VCaP (cell line): ENCODE measurements around the gene SPATA20.

Experiments used
- H3K27ac ChIP-seq: fragments of 450-650 bp; 2 replicates; pipeline ENCODE4 v1.5.1; 2017
- TF ChIP-seq, protein P1 (sequence below): fragments of 450-650 bp; conservative IDR thresholded peaks from 2 replicates; pipeline ENCODE4 v1.5.1; 2017; ENCODE audit warnings: mild to moderate bottlenecking, moderate library complexity

The SPATA20 gene

DNA sequence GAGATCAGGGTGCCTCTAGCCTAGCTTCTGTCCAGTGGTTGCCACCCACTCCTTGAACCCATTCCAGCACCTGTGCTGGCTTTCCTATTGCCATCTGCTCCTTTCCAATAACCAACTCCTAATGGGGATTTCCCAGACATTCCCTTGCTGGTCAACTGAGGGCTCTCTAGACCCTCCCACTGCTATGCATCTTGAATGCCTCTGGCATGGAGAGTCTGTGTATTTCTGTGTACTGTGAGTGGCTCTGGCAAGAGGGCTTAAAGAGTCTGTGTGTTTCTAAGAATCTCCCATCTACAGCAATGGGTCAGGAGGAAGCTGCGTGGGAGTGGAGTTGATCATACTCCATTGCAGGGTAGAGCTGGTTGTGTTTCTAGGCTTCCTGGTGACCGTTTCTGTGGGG is 25.5 kb upstream of the SPATA20 start:
- no peak overlapping the region for H3K27ac ChIP-seq
- TF ChIP-seq, protein P1, sequence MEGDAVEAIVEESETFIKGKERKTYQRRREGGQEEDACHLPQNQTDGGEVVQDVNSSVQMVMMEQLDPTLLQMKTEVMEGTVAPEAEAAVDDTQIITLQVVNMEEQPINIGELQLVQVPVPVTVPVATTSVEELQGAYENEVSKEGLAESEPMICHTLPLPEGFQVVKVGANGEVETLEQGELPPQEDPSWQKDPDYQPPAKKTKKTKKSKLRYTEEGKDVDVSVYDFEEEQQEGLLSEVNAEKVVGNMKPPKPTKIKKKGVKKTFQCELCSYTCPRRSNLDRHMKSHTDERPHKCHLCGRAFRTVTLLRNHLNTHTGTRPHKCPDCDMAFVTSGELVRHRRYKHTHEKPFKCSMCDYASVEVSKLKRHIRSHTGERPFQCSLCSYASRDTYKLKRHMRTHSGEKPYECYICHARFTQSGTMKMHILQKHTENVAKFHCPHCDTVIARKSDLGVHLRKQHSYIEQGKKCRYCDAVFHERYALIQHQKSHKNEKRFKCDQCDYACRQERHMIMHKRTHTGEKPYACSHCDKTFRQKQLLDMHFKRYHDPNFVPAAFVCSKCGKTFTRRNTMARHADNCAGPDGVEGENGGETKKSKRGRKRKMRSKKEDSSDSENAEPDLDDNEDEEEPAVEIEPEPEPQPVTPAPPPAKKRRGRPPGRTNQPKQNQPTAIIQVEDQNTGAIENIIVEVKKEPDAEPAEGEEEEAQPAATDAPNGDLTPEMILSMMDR: no peak

DNA sequence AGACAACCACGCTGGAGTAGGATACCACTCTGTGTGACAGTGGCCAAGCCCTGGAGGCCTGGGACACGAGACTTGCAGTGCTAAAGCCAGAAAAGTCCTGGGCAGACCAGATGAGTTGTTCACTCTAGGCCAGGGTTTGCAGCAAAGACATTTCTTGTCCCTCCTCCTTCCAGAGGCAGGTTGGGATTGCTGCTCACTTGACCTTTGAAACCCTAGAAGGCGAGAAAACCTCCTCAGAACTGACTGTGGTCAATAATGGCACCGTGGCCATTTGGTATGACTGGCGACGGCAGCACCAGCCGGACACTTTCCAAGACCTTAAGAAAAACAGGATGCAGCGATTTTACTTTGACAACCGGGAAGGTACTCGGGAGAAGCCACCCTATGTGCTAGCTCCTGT is 24.2 kb upstream of the SPATA20 start:
- TF ChIP-seq, protein P1: no peak
- no peak overlapping the region for H3K27ac ChIP-seq

DNA sequence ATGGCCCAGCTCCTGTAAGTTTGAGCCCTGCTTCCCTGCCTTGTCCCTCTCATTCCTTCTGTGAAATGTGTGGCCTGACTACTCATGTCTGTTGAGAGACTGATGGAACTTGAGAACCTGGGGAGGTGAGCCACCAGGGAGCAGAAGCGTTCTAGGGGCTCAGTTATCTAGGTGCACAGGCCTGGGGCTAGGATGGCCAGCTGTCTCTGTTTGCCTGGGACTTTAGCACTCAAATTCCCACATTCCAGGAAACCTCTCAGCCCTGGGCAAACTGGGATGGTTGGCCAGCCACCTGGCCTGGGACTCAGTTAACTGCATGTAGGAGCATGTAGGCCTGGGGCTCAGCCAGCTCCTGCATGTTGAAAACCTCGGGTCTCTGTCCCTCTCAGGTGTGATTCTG is 23.8 kb upstream of the SPATA20 start:
- H3K27ac ChIP-seq: no peak overlapping the region
- TF ChIP-seq, protein P1: no peak

DNA sequence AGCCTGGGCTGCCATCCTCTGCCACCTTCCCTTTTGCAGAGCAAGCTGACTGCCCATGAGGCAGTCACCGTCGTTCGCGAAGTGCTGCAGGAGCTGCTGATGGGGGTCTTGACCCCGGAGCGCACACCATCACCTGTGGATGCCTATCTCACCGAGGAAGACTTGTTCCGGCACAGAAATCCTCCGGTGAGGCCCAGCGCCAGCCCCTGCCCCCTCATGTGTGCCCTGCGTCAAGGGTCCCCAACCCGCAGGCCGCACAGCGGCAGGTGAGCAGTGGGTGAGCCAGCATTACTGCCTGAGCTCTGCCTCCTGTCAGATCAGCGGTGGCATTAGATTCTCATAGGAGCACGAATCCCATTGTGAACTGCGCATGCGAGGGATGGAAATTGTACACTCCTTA is 22.1 kb upstream of the SPATA20 start:
- no peak overlapping the region for H3K27ac ChIP-seq
- TF ChIP-seq, protein P1: no peak

DNA sequence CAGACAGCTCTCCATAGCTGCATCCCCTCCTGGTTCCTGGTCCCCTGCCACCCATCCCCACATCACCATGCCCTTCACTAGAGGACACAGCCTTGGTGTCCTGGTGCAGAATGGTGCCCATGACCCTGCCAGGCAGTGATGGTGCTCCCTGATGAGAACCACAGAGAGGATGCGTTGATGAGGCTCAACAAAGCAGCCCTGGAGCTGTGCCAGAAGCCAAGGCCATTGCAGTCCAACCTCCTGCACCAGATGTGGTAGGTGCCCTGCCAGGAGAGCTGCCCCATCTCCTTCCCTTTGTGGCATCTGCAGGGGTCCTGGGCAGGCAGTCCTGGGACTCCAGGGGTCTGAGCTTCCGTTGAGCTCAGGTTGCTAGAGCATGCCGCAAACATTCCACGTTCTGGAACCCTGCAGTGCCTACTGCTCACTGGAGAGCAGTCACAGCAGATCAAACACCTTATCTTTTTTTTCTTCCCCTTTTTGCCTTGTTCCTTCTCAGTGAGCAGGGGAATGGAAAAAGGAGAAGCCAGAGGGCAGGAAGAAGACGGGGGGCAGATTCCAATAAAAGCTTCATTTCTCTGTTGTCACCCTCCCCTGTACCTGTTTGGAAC is 19.7 kb upstream of the SPATA20 start:
- no peak overlapping the region for H3K27ac ChIP-seq
- TF ChIP-seq, protein P1: no peak

DNA sequence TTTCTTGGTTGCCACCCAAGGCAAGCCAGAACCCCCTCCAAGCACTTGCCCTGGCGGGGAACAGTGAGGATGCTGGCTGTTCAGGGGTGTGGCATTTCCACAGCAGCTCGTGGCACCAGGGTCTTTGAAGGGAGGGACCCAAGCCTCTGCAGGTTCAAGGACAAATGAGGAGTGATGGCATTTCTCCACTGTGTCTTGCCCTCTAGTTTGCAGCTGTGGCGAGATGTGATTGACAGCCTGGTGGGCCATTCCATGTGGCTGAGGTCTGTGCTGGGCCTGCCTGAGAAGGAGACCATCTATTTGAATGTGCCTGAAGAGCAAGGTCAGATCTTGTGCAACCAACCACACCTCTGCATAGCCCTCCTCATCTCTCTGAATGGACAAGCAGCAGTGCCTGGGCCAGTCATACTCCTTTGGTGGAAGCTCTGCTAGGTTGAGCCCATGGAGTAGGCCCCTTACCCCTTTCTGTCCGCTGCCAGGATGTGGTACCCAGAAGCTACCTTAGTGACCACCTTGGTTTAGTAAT is 19.0 kb upstream of the SPATA20 start:
- no peak overlapping the region for H3K27ac ChIP-seq
- TF ChIP-seq, protein P1: no peak

DNA sequence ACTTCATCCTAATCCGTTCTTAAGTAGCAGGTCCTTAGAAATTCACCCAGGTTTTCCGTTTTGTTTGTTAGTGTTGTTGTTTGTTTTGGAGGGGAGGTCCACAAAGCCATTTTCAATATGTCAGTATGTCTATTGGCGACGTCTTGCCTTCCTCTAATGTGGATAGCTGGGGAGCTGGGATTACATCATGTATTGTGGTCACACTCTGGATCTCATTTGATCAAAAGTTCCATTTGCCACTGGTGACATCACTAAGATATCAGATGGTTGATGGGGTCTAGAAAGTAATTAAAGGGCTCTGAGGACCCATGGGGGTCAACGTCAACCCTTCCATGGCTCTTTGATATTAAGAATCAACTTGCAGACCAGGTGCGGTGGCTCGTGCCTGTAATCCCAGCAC is 17.1 kb upstream of the SPATA20 start:
- TF ChIP-seq, protein P1: no peak
- H3K27ac ChIP-seq: no peak overlapping the region
